ENCODE measurements around the gene CTDNEP1. TPM values are rescaled to one million over a fixed set of nuclear protein-coding genes. Genes with fewer than 3 reads are reported as not detected.

CTDNEP1 gene
- polyA plus RNA-seq, 1 of the 3 experiments (the other 2 are of a cell fraction), result 111 TPM

- TF ChIP-seq GABPA (IDR thresholded peaks at IDR 0.05; ENCODE audit: low read depth), result no peak
Observed at GRCh38 chr17:7224661-7225111, 26.8 kb downstream of the CTDNEP1 start (continued).

- H3K9me2 ChIP-seq, result no peaks in the 10 kb centered on the region
- POLR2A ChIA-PET, result interaction anchor here (1.4 to 4.9 kb wide), 3 partner anchors 10 to 178 kb away, joined by 3 to 27 read pairs (median 6); partner anchors contain the start of gene DVL2
- DNase-seq, result no peak
- no peak overlapping the region for H3K4me3 ChIP-seq (ENCODE audit: low read depth in 2 of 2, low read length in 1 of 2)
- TF ChIP-seq FOXM1 (IDR thresholded peaks at IDR 0.05; ENCODE audit: low read depth) (no peak), USF2 (IDR thresholded peaks at IDR 0.05; ENCODE audit: borderline replicate concordance, low read depth, low read length) (no peak), NFIC (IDR thresholded peaks at IDR 0.05; ENCODE audit: borderline replicate concordance) (no peak), POLR2AphosphoS5 (IDR thresholded peaks at IDR 0.05; ENCODE audit: low read depth, low read length) (no peak), YY1 (IDR thresholded peaks at IDR 0.05; ENCODE audit: low read depth) (no peak), SMC3 (IDR thresholded peaks at IDR 0.05; ENCODE audit: low read depth, low read length) (no peak), EZH2phosphoT487 (IDR thresholded peaks at IDR 0.05; ENCODE audit: borderline replicate concordance, low read depth) (no peak), FOSL2 (IDR thresholded peaks at IDR 0.05; ENCODE audit: borderline replicate concordance, low read depth) (no peak), ZBTB33 (IDR thresholded peaks at IDR 0.05; ENCODE audit: borderline replicate concordance, low read depth) (no peak), MXI1 (IDR thresholded peaks at IDR 0.05; ENCODE audit: low read depth, low read length) (no peak), TAF1 (IDR thresholded peaks at IDR 0.05; ENCODE audit: borderline replicate concordance, low read depth, low read length) (no peak), JUND (IDR thresholded peaks at IDR 0.05) (no peak), SIN3A (IDR thresholded peaks at IDR 0.05; ENCODE audit: borderline replicate concordance, low read depth, low read length) (no peak), GABPA (IDR thresholded peaks at IDR 0.05; ENCODE audit: low read depth) (no peak), RFX5 (IDR thresholded peaks at IDR 0.05; ENCODE audit: low read length) (no peak), RXRA (IDR thresholded peaks at IDR 0.05; ENCODE audit: borderline replicate concordance, low read depth) (no peak), RAD21 (IDR thresholded peaks at IDR 0.05; ENCODE audit: low read length) (no peak)
- TF ChIP-seq, protein P1, sequence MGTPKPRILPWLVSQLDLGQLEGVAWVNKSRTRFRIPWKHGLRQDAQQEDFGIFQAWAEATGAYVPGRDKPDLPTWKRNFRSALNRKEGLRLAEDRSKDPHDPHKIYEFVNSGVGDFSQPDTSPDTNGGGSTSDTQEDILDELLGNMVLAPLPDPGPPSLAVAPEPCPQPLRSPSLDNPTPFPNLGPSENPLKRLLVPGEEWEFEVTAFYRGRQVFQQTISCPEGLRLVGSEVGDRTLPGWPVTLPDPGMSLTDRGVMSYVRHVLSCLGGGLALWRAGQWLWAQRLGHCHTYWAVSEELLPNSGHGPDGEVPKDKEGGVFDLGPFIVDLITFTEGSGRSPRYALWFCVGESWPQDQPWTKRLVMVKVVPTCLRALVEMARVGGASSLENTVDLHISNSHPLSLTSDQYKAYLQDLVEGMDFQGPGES (IDR thresholded peaks at IDR 0.05; ENCODE audit: low read depth, low read length), result no peak
- TF ChIP-seq, protein P2, sequence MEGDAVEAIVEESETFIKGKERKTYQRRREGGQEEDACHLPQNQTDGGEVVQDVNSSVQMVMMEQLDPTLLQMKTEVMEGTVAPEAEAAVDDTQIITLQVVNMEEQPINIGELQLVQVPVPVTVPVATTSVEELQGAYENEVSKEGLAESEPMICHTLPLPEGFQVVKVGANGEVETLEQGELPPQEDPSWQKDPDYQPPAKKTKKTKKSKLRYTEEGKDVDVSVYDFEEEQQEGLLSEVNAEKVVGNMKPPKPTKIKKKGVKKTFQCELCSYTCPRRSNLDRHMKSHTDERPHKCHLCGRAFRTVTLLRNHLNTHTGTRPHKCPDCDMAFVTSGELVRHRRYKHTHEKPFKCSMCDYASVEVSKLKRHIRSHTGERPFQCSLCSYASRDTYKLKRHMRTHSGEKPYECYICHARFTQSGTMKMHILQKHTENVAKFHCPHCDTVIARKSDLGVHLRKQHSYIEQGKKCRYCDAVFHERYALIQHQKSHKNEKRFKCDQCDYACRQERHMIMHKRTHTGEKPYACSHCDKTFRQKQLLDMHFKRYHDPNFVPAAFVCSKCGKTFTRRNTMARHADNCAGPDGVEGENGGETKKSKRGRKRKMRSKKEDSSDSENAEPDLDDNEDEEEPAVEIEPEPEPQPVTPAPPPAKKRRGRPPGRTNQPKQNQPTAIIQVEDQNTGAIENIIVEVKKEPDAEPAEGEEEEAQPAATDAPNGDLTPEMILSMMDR (IDR thresholded peaks at IDR 0.05), result no peak
- TF ChIP-seq, protein P3, sequence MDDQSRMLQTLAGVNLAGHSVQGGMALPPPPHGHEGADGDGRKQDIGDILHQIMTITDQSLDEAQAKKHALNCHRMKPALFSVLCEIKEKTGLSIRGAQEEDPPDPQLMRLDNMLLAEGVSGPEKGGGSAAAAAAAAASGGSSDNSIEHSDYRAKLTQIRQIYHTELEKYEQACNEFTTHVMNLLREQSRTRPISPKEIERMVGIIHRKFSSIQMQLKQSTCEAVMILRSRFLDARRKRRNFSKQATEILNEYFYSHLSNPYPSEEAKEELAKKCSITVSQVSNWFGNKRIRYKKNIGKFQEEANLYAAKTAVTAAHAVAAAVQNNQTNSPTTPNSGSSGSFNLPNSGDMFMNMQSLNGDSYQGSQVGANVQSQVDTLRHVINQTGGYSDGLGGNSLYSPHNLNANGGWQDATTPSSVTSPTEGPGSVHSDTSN (IDR thresholded peaks at IDR 0.05), result no peak
- no peak overlapping the region for H2AFZ ChIP-seq (ENCODE audit: low read depth)
- peaks cover 38 to 67% of the 10 kb centered on the region in 2 experiments for H3K36me3 ChIP-seq (replicated peaks in 1 of 2; ENCODE audit: control insufficient read depth in 1 of 2, insufficient read depth in 2 of 2, low read length in 1 of 2)
- no peak overlapping the region for H3K9ac ChIP-seq
- WGBS (ENCODE audit: low lambda C conversion rate), result 71% methylated on average over 3 of the region's 10 CpGs
- H4K20me1 ChIP-seq (ENCODE audit: insufficient read depth), result no peaks in the 10 kb centered on the region; the same call in 1 of the 2 replicates
- H3K4me1 ChIP-seq (ENCODE audit: control insufficient read depth in 1 of 2, insufficient read depth in 2 of 2, low read depth in 1 of 2, low read length in 1 of 2), result peaks cover under 1 to 24% of the 10 kb centered on the region in 2 experiments; a peak in 2 of 4 replicates
- peaks cover 37% of the 10 kb centered on the region for H3F3A ChIP-seq (replicated peaks; ENCODE audit: insufficient read depth)
- no peak overlapping the region for H3K27ac ChIP-seq (ENCODE audit: low read depth in 2 of 2, low read length in 1 of 2)
- no peak overlapping the region for H3K4me2 ChIP-seq
- peaks cover 22% of the 10 kb centered on the region for H3K79me2 ChIP-seq (ENCODE audit: insufficient read depth)
- CTCF ChIA-PET, result interaction anchor here (2.3 to 3.5 kb wide), 2 partner anchors 9 to 73 kb away, joined by 8 to 15 read pairs; no protein-coding TSS in a partner anchor
- H3K9me3 ChIP-seq, result no peaks in the 10 kb centered on the region
- H3K27me3 ChIP-seq (ENCODE audit: insufficient read depth), result no peaks in the 10 kb centered on the region
Observed at GRCh38 chr17:7224110-7224509, 27.4 kb downstream of the CTDNEP1 start.
